Measurements from ENCODE around the gene ZNF280D.

ZNF280D gene

DNA sequence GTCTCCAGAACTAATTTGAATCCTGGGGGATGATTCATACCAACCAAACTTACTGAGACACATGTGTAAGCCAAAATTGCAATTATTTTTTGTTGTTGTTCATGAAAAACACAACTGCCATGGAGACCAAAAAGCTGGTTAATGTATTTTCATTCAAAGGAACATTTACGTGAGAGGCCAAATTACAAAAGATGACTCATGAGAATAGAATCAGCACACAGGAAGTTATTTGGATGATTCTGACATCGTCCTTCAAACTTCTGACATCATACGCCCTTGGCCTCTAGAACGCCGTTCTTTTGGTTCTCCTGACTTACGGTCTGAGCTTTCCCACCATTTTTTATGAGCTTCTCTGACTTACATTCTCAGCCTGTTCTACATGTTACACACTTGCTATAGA, 3.0 kb upstream of the ZNF280D start:
- TF ChIP-seq, protein P1, sequence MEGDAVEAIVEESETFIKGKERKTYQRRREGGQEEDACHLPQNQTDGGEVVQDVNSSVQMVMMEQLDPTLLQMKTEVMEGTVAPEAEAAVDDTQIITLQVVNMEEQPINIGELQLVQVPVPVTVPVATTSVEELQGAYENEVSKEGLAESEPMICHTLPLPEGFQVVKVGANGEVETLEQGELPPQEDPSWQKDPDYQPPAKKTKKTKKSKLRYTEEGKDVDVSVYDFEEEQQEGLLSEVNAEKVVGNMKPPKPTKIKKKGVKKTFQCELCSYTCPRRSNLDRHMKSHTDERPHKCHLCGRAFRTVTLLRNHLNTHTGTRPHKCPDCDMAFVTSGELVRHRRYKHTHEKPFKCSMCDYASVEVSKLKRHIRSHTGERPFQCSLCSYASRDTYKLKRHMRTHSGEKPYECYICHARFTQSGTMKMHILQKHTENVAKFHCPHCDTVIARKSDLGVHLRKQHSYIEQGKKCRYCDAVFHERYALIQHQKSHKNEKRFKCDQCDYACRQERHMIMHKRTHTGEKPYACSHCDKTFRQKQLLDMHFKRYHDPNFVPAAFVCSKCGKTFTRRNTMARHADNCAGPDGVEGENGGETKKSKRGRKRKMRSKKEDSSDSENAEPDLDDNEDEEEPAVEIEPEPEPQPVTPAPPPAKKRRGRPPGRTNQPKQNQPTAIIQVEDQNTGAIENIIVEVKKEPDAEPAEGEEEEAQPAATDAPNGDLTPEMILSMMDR (IDR thresholded peaks at IDR 0.05; ENCODE audit: low read length), result no peak
- TF ChIP-seq EZH2 (IDR thresholded peaks at IDR 0.05; ENCODE audit: borderline replicate concordance, low read length), result no peak
- H3K79me2 ChIP-seq (ENCODE audit: insufficient read depth, low read length), result peaks cover 15% of the 10 kb centered on the region
- H3K27me3 ChIP-seq (ENCODE audit: insufficient read depth, low read length), result no peaks in the 10 kb centered on the region
- no peak overlapping the region for H2AFZ ChIP-seq (ENCODE audit: low read length)
- H3F3A ChIP-seq (ENCODE audit: insufficient read depth, low read length), result peaks cover 10% of the 10 kb centered on the region; the same call in 1 of the 2 replicates
- H3K4me2 ChIP-seq (ENCODE audit: low read length), result no peak overlapping the region
- peaks cover 11% of the 10 kb centered on the region; the same call in 1 of the 2 replicates for H3K9me3 ChIP-seq (ENCODE audit: low read length)
- H3K27ac ChIP-seq (ENCODE audit: low read depth, low read length, poor library complexity, severe bottlenecking), result no peak overlapping the region
- H3K4me3 ChIP-seq (ENCODE audit: low read depth, low read length, poor library complexity, severe bottlenecking), result no peak overlapping the region
- H3K9ac ChIP-seq (ENCODE audit: low read length), result no peak overlapping the region
- peaks cover 23% of the 10 kb centered on the region for H3K4me1 ChIP-seq (ENCODE audit: insufficient read depth, low read length, severe bottlenecking)
- H3K9me2 ChIP-seq (ENCODE audit: low read depth, low read length), result no peaks in the 10 kb centered on the region
- H4K20me1 ChIP-seq (ENCODE audit: insufficient read depth, low read length), result no peaks in the 10 kb centered on the region
- no peaks in the 10 kb centered on the region for H3K36me3 ChIP-seq (ENCODE audit: insufficient read depth, low read length)

DNA sequence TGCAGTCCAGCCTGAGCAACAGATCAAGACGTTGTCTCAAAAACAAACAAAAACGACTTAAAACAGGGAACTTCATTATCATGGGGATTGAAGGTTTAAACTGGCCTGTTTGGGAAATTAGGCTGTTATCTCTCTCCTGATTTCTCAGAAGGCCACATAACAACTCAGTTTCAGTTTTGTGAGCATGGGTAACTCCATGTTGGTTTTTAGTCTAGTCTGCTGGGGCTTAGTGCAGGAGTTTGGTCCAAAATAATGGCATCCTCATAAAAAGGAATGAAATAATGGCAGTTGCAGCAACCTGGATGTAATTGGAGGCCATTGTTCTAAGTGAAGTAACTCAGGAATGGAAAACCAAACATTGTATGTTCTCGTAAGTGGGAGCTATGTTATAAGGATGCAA, 2.3 kb upstream of the ZNF280D start:
- Histone ChIP-seq H3K79me2 (ENCODE audit: insufficient read depth, low read length) (peaks cover 22% of the 10 kb centered on the region), H3K4me2 (ENCODE audit: low read length) (no peak overlapping the region), H3K27ac (ENCODE audit: low read depth, low read length, poor library complexity, severe bottlenecking) (no peak overlapping the region), H3K36me3 (ENCODE audit: insufficient read depth, low read length) (peaks cover 7% of the 10 kb centered on the region; the same call in 1 of the 2 replicates), H4K20me1 (ENCODE audit: insufficient read depth, low read length) (no peaks in the 10 kb centered on the region), H3K9me2 (ENCODE audit: low read depth, low read length) (no peaks in the 10 kb centered on the region), H3K9ac (ENCODE audit: low read length) (no peak overlapping the region), H3K27me3 (ENCODE audit: insufficient read depth, low read length) (no peaks in the 10 kb centered on the region), H3K4me1 (ENCODE audit: insufficient read depth, low read length, severe bottlenecking) (peaks cover 30% of the 10 kb centered on the region), H2AFZ (ENCODE audit: low read length) (no peak overlapping the region), H3F3A (ENCODE audit: insufficient read depth, low read length) (peaks cover 10% of the 10 kb centered on the region; the same call in 1 of the 2 replicates), H3K9me3 (ENCODE audit: low read length) (peaks cover 11% of the 10 kb centered on the region; the same call in 1 of the 2 replicates), H3K4me3 (ENCODE audit: low read depth, low read length, poor library complexity, severe bottlenecking) (no peak overlapping the region)
- TF ChIP-seq, protein P1 (IDR thresholded peaks at IDR 0.05; ENCODE audit: low read length), result no peak
- TF ChIP-seq EZH2 (IDR thresholded peaks at IDR 0.05; ENCODE audit: borderline replicate concordance, low read length), result no peak

DNA sequence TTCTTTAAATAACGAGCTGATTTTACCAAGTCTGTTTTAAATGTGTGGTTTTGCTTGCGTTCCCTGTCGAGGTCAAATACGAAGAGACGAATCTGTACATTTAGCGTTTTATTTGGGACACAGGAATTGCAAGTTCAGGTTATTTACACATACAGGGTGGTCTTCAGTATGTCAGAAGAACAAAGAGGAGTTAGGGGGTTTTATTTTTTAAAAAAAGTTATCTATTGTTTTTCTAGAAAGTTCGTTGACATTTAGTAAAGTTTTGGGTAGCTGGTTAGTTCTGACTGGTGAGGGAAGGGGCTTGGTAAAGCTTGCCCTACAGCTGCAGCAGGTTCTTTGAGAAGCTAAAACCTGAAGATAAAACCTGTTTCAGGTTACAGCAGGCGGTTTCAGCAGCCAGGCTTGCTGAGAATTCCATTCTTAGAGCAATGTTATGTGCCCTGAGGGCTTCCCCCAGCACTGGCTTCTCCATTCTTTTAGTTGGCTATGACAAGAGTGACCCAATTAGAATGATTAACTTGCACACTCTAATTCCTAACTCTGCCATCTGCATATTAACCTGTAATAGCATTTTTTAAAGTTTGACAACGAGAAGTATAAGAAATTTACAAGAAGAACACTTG, 815 bp upstream of the ZNF280D start:
- TF ChIP-seq, protein P1 (IDR thresholded peaks at IDR 0.05; ENCODE audit: low read length), result no peak
- TF ChIP-seq EZH2 (IDR thresholded peaks at IDR 0.05; ENCODE audit: borderline replicate concordance, low read length), result no peak
- Histone ChIP-seq H3K36me3 (ENCODE audit: insufficient read depth, low read length) (peaks cover 21% of the 10 kb centered on the region), H3K9ac (ENCODE audit: low read length) (no peak overlapping the region), H3K4me3 (ENCODE audit: low read depth, low read length, poor library complexity, severe bottlenecking) (peak overlapping the region; percentile 77), H3K27ac (ENCODE audit: low read depth, low read length, poor library complexity, severe bottlenecking) (peak overlapping the region; percentile 93), H3K4me1 (ENCODE audit: insufficient read depth, low read length, severe bottlenecking) (peaks cover 38% of the 10 kb centered on the region), H4K20me1 (ENCODE audit: insufficient read depth, low read length) (no peaks in the 10 kb centered on the region), H3K9me3 (ENCODE audit: low read length) (peaks cover 9% of the 10 kb centered on the region; the same call in 1 of the 2 replicates), H3K4me2 (ENCODE audit: low read length) (0 out of 2 replicates have a peak overlapping the region, but pooled peaks have one; percentile 100), H2AFZ (ENCODE audit: low read length) (no peak overlapping the region), H3K79me2 (ENCODE audit: insufficient read depth, low read length) (peaks cover 37% of the 10 kb centered on the region), H3F3A (ENCODE audit: insufficient read depth, low read length) (peaks cover 10% of the 10 kb centered on the region; the same call in 1 of the 2 replicates), H3K27me3 (ENCODE audit: insufficient read depth, low read length) (no peaks in the 10 kb centered on the region), H3K9me2 (ENCODE audit: low read depth, low read length) (no peaks in the 10 kb centered on the region)

All from OCI-LY1 (cell line).